IMR-90 (cell line): ENCODE results near the gene HSD11B1L.

Experiments
- BHLHE40 ChIP-seq: fragments of 150-350 bp; IDR thresholded peaks from 2 replicates; pipeline ENCODE4 v1.6.1; 2016; ENCODE audit warnings: mild to moderate bottlenecking, low read depth, low read length
- CTCF ChIP-seq: conservative IDR thresholded peaks from 2 replicates; pipeline ENCODE4 v1.5.1; 2012; ENCODE audit warnings: mild to moderate bottlenecking, low read depth, low read length, improper control_type of control experiment
- MAZ ChIP-seq: IDR thresholded peaks from 2 replicates; pipeline ENCODE4 v1.6.1; 2012; ENCODE audit warnings: low read depth, mild to moderate bottlenecking, low read length, improper control_type of control experiment, moderate library complexity, borderline replicate concordance
- NFE2L2 ChIP-seq: fragments of 150-350 bp; IDR thresholded peaks from 2 replicates; pipeline ENCODE4 v1.6.1; 2016; ENCODE audit warnings: low read depth, mild to moderate bottlenecking, low read length

GRCh38 chr19:5691822-5692722 lies 11.2 kb downstream of the HSD11B1L start:
- TF ChIP-seq CTCF, result no peak
- no peak for TF ChIP-seq NFE2L2
- TF ChIP-seq BHLHE40, result no peak
- TF ChIP-seq MAZ, result no peak
